ENCODE results near the gene NAT14.
"Not testable (repeated sequence)": the region's sequence is repeated elsewhere in the genome, so short reads cannot be mapped to it uniquely, and the experiment has no call there.

Gene NAT14

GRCh38 chr19:55444646-55445045, 40.3 kb upstream of the NAT14 start:
- DNase-seq (ENCODE audit: extremely low read depth, insufficient read length), result no peak
- H3K36me3 ChIP-seq (ENCODE audit: control insufficient read depth, insufficient read depth, low read length), result no peaks in the 10 kb centered on the region
- no peak overlapping the region for H3K4me3 ChIP-seq (replicated peaks; ENCODE audit: low read depth, low read length)
- peaks cover 1% of the 10 kb centered on the region; the same call in 1 of the 2 replicates for H3K27me3 ChIP-seq (replicated peaks; ENCODE audit: control insufficient read depth, insufficient read depth, low read length)
- TF ChIP-seq CTCF (IDR thresholded peaks at IDR 0.05; ENCODE audit: insufficient read depth, low read length, poor library complexity, severe bottlenecking), result no peak

GRCh38 chr19:55446060-55446459, 38.9 kb upstream of the NAT14 start:
- H3K36me3 ChIP-seq (ENCODE audit: control insufficient read depth, insufficient read depth, low read length), result no peaks in the 10 kb centered on the region
- DNase-seq (ENCODE audit: extremely low read depth, insufficient read length), result no peak
- peaks cover 1% of the 10 kb centered on the region; the same call in 1 of the 2 replicates for H3K27me3 ChIP-seq (replicated peaks; ENCODE audit: control insufficient read depth, insufficient read depth, low read length)
- no peak for TF ChIP-seq CTCF (IDR thresholded peaks at IDR 0.05; ENCODE audit: insufficient read depth, low read length, poor library complexity, severe bottlenecking)
- H3K4me3 ChIP-seq (replicated peaks; ENCODE audit: low read depth, low read length), result no peak overlapping the region

GRCh38 chr19:55447421-55448174, 37.4 kb upstream of the NAT14 start:
- H3K4me3 ChIP-seq (replicated peaks; ENCODE audit: low read depth, low read length), result no peak overlapping the region
- no peaks in the 10 kb centered on the region for H3K36me3 ChIP-seq (ENCODE audit: control insufficient read depth, insufficient read depth, low read length)
- TF ChIP-seq CTCF (IDR thresholded peaks at IDR 0.05; ENCODE audit: insufficient read depth, low read length, poor library complexity, severe bottlenecking), result no peak
- no peak for DNase-seq (ENCODE audit: extremely low read depth, insufficient read length)
- no peaks in the 10 kb centered on the region; the same call in 1 of the 2 replicates for H3K27me3 ChIP-seq (replicated peaks; ENCODE audit: control insufficient read depth, insufficient read depth, low read length)

GRCh38 chr19:55448175-55448490, 36.9 kb upstream of the NAT14 start:
- DNase-seq (ENCODE audit: extremely low read depth, insufficient read length); H3K36me3 ChIP-seq (ENCODE audit: control insufficient read depth, insufficient read depth, low read length); H3K27me3 ChIP-seq (replicated peaks; ENCODE audit: control insufficient read depth, insufficient read depth, low read length); H3K4me3 ChIP-seq (replicated peaks; ENCODE audit: low read depth, low read length): not testable (repeated sequence)

- no peak for TF ChIP-seq CTCF (IDR thresholded peaks at IDR 0.05; ENCODE audit: insufficient read depth, low read length, poor library complexity, severe bottlenecking)
- Histone ChIP-seq H3K36me3 (ENCODE audit: control insufficient read depth, insufficient read depth, low read length) (peaks cover 1% of the 10 kb centered on the region), H3K4me3 (replicated peaks; ENCODE audit: low read depth, low read length) (no peak overlapping the region), H3K27me3 (replicated peaks; ENCODE audit: control insufficient read depth, insufficient read depth, low read length) (no peaks in the 10 kb centered on the region; the same call in 1 of the 2 replicates)
- DNase-seq (ENCODE audit: extremely low read depth, insufficient read length), result no peak
Observed at GRCh38 chr19:55449469-55449868, 35.5 kb upstream of the NAT14 start.

GRCh38 chr19:55451163-55451964, 33.6 kb upstream of the NAT14 start:
- Histone ChIP-seq H3K36me3 (ENCODE audit: control insufficient read depth, insufficient read depth, low read length) (peaks cover 5% of the 10 kb centered on the region), H3K4me3 (replicated peaks; ENCODE audit: low read depth, low read length) (no peak overlapping the region; the same call in 1 of the 2 replicates), H3K27me3 (replicated peaks; ENCODE audit: control insufficient read depth, insufficient read depth, low read length) (no peaks in the 10 kb centered on the region; the same call in 1 of the 2 replicates)
- TF ChIP-seq CTCF (IDR thresholded peaks at IDR 0.05; ENCODE audit: insufficient read depth, low read length, poor library complexity, severe bottlenecking), result no peak
- DNase-seq (ENCODE audit: extremely low read depth, insufficient read length), result no peak

Measured in GM06990 (cell line).